Lower leg skin (tissue), 4 donors: ENCODE results near the gene TP73. TPM values are rescaled to one million over a fixed set of nuclear protein-coding genes. Genes with fewer than 3 reads are reported as not detected.

Experiments used
- DNase-seq, 2 donors: peaks; one replicate each; pipeline ENCODE4 v3.0.0-alpha.2; 2019; ENCODE audit warnings: low spot score in 2 of 2
- H3K4me3 ChIP-seq: fragments of 200-600 bp; sonication (generic); 2 replicates; pipeline ENCODE4 v1.5.1; 2017; ENCODE audit warnings: mild to moderate bottlenecking, low read depth; ENCODE audit not compliant: poor library complexity, severe bottlenecking
- POLR2A ChIP-seq, 2 donors: fragments of 450-650 bp; IDR thresholded peaks; one replicate each; pipeline ENCODE4 v1.6.1; 2016 to 2017; ENCODE audit warnings: antibody characterized with exemption in 2 of 2, mild to moderate bottlenecking in 1 of 2, moderate library complexity in 1 of 2
- WGBS, 2 donors: methylation state at CpG; one replicate each; pipeline ENCODE4 v1.1.5; 2018; 5-methylcytosine and 5-hydroxymethylcytosine counted together
- intact Hi-C: fragments of 100-400 bp; cut with DNase I; formaldehyde crosslinking; loops from one replicate; pipeline ENCODE4 v1.15.0; 2023; ENCODE audit warnings: low total_unique reads
- total RNA-seq, 4 donors: library from RNA; depleted of rRNA; stranded (reverse); fragments of >200 nt; gene quantifications; one replicate each; pipeline ENCODE4 v1.1.0, GENCODE V29; 2016
- TF ChIP-seq, protein P1 (sequence below), 3 donors: fragments of 450-650 bp; IDR thresholded peaks; one replicate each; pipeline ENCODE4 v1.5.1; 2016; ENCODE audit warnings: antibody characterized with exemption in 3 of 3, mild to moderate bottlenecking in 3 of 3, moderate library complexity in 2 of 3

Gene TP73
- total RNA-seq, 4 donors from 2014 or later: 5.8 to 23.6 (median 11.0) TPM

DNA sequence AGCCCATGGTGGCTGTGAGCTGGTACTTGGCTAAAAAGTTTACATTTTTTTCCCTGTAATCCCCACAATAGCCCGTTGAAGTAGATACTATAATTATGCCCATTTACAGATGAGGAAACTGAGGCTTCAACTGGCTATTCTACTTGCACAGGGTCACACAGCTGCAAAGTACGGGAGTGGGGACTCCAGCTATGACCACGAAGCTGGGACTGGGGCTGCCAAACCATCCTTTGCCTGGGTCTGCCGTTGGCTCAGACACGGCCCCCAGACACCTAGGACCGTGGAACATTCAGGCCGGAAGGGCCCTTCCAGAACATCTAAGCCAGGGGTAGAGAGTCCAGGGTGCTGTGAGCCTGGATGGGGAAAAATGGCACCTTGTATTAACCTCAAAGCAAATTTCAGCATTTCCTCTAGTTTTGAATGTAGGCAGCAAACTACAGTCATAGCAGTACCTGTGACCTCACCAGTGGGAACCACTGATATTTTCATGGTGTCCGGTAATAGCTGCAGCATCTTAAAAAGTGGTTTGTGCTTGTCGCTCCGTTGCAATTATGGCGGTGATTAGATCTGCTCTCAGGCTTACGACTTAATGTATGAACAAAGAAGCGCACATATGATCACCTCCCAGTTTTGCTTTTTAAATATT lies 4.3 kb downstream of the TP73 start:
- TF ChIP-seq, protein P1, sequence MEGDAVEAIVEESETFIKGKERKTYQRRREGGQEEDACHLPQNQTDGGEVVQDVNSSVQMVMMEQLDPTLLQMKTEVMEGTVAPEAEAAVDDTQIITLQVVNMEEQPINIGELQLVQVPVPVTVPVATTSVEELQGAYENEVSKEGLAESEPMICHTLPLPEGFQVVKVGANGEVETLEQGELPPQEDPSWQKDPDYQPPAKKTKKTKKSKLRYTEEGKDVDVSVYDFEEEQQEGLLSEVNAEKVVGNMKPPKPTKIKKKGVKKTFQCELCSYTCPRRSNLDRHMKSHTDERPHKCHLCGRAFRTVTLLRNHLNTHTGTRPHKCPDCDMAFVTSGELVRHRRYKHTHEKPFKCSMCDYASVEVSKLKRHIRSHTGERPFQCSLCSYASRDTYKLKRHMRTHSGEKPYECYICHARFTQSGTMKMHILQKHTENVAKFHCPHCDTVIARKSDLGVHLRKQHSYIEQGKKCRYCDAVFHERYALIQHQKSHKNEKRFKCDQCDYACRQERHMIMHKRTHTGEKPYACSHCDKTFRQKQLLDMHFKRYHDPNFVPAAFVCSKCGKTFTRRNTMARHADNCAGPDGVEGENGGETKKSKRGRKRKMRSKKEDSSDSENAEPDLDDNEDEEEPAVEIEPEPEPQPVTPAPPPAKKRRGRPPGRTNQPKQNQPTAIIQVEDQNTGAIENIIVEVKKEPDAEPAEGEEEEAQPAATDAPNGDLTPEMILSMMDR (IDR thresholded peaks at IDR 0.05): no peak
- no peak for TF ChIP-seq POLR2A (IDR thresholded peaks at IDR 0.05)
- 87% methylated on average over 13 of the region's 13 CpGs for WGBS, 2 donors
- no peak overlapping the region for H3K4me3 ChIP-seq
- intact Hi-C loops: no loop called here
- DNase-seq: no peak

DNA sequence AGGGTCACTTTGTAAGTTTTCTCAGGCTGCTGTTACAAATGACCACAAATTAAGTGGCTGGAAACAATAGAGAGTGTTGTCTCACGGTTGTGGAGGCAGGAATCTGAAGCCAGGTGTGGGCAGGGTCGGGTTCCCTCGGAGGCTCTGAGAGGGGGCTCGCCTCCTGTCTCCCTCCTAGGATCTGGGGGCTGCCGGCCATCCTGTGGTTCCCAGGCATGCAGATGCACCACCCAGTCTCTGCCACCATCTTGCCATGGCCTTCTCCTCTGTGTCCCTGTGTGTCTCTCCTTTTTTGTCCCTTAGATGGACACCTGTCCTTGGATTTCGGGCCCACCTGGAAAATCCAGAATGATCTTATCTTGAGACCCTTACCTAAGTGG lies 4.8 kb downstream of the TP73 start:
- 77 to 81% methylated on average over 6 of the region's 6 CpGs for WGBS, 2 donors
- intact Hi-C loops: no loop called here

DNA sequence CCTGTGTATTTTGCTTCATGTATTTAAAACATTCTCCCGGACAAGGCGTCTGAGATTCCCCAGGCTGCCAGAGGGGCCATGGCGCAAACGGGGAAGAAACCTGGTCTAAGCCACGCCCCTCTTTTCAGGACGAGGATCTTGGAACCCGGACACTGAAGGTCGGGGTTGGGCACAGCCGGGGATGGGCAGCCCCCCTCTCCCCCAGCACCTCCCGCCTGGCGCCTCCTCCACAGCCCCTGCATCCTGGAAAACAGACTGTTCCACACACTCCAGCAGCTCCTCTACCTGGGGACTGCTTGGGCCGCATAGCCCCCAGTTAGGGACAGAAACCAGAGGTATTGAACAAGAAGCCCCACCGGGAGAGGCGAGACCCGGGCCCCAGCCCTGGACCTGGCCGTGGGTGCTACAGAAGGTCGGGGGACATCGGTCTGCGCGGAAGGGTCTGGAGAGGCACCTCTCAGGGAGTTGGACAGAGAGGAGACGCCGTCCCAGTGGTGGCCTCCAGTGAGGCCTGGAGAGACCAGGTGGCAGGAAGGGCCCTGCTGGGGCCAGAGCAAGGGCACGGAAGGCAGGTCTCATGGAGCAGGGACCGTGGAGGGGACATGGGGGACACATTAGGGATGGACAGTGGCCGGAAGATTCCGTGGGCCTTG lies 5.4 kb downstream of the TP73 start:
- no peak for DNase-seq
- no peak overlapping the region for H3K4me3 ChIP-seq
- TF ChIP-seq, protein P1 (IDR thresholded peaks at IDR 0.05): no peak
- TF ChIP-seq POLR2A (IDR thresholded peaks at IDR 0.05): no peak
- intact Hi-C loops: no loop called here
- WGBS, 2 donors: 76 to 77% methylated on average over 26 of the region's 26 CpGs

More for the DNA sequence above, 4.8 kb downstream of the TP73 start:
- TF ChIP-seq, protein P1 (IDR thresholded peaks at IDR 0.05): no peak
- TF ChIP-seq POLR2A (IDR thresholded peaks at IDR 0.05): no peak
- no peak overlapping the region for H3K4me3 ChIP-seq
- DNase-seq: no peak

DNA sequence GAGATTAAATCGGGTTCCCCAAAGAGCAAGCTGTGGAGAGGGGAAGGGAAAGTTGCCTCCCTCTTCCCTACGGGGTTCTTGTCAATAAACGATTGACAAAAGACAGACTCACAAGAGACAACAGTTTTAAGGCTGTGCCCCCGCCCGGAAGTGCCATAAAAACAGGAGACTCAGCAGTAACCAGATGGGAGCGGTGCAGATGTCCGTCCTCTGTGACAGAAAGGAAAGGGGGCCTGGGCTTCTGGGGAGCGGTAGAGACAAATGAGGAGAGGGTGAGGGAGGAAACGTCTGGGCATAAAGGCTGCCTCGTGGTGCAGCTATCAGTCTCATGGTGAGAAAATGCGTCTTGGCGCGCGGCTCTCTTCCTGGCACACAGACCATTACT lies 5.9 kb downstream of the TP73 start:
- TF ChIP-seq, protein P1 (IDR thresholded peaks at IDR 0.05): no peak
- TF ChIP-seq POLR2A (IDR thresholded peaks at IDR 0.05): no peak
- intact Hi-C loops: no loop called here
- no peak overlapping the region for H3K4me3 ChIP-seq
- 47 to 50% methylated on average over 14 of the region's 14 CpGs for WGBS, 2 donors
- DNase-seq: no peak

DNA sequence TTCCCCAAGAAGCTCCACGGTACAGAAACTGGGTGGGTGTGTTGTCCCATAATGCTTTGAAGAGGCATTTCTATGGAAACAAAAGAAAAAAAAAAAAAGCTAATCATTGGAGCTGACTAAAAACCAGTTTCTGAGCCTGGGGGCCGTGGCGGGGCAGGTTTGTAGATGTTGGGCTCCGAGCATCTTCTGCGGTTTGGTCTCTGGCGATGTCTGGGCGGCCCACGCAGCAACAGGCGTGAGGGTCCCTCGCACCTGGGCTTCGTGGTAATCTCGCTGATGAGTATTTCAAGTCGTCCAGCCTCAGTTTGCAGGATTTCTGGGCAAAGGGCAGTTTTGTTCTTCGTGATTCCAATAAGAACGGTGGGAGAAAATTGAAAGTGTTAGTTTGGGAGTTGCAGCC lies 6.8 kb downstream of the TP73 start:
- DNase-seq: no peak
- intact Hi-C loops: no loop called here
- TF ChIP-seq POLR2A (IDR thresholded peaks at IDR 0.05): no peak
- no peak overlapping the region for H3K4me3 ChIP-seq
- WGBS, 2 donors: 69 to 87% methylated on average over 14 to 15 of the region's 15 CpGs

DNA sequence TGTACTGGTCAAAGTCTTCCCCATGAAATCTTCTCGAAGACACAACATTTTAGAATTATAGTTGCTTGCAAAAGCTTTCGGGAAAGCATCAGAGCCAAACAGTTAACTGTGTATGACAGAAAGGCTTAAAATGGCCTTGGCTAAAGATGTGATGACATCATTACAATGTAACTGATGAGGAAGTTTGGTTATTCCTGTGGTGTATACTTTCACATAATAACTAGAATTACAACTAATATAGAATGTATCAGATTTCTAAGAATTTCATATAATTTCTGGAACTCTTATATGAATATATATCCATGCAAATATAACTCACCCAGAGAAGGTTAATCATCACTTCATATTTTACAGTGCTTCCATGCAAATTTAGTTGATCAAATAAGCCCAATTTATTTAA lies 8.4 kb downstream of the TP73 start:
- no peak for DNase-seq
- WGBS, 2 donors: 75 to 82% methylated on average over 2 of the region's 2 CpGs
- intact Hi-C loops: no loop called here
- TF ChIP-seq, protein P1 (IDR thresholded peaks at IDR 0.05): no peak
- no peak for TF ChIP-seq POLR2A (IDR thresholded peaks at IDR 0.05)
- H3K4me3 ChIP-seq: no peak overlapping the region
